ENCODE measurements around the gene KLF9.
A peak's percentile ranks its signal among the peaks of the same experiment; 100 is the strongest.

- TF ChIP-seq, protein P1, sequence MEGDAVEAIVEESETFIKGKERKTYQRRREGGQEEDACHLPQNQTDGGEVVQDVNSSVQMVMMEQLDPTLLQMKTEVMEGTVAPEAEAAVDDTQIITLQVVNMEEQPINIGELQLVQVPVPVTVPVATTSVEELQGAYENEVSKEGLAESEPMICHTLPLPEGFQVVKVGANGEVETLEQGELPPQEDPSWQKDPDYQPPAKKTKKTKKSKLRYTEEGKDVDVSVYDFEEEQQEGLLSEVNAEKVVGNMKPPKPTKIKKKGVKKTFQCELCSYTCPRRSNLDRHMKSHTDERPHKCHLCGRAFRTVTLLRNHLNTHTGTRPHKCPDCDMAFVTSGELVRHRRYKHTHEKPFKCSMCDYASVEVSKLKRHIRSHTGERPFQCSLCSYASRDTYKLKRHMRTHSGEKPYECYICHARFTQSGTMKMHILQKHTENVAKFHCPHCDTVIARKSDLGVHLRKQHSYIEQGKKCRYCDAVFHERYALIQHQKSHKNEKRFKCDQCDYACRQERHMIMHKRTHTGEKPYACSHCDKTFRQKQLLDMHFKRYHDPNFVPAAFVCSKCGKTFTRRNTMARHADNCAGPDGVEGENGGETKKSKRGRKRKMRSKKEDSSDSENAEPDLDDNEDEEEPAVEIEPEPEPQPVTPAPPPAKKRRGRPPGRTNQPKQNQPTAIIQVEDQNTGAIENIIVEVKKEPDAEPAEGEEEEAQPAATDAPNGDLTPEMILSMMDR (IDR thresholded peaks at IDR 0.05) = peak in 2 of 6 experiments; percentile 14 to 36
- TF ChIP-seq POLR2A (IDR thresholded peaks at IDR 0.05) = peak; percentile 89
Measured at GRCh38 chr9:70419556-70420440, 5.3 kb upstream of the KLF9 start.
